GM12873 (cell line): ENCODE data around the gene FATE1.

Experiments
- CTCF ChIP-seq: IDR thresholded peaks from 2 replicates; pipeline ENCODE4 v1.5.1; 2012; ENCODE audit warnings: low read depth, mild to moderate bottlenecking, moderate library complexity, low read length, control low read depth; ENCODE audit not compliant: insufficient read depth; ENCODE audit errors: missing control alignments

The FATE1 gene

GRCh38 chrX:151734446-151734845, 18.6 kb downstream of the FATE1 start, which contains the start of gene CNGA2:
Gene CNGA2 (plus strand): TSS chrX:151734746. CDS start chrX:151738484, 3,738 bp downstream.
- no peak for TF ChIP-seq CTCF

GRCh38 chrX:151735219-151735618, 19.4 kb downstream of the FATE1 start:
- no peak for TF ChIP-seq CTCF

DNA sequence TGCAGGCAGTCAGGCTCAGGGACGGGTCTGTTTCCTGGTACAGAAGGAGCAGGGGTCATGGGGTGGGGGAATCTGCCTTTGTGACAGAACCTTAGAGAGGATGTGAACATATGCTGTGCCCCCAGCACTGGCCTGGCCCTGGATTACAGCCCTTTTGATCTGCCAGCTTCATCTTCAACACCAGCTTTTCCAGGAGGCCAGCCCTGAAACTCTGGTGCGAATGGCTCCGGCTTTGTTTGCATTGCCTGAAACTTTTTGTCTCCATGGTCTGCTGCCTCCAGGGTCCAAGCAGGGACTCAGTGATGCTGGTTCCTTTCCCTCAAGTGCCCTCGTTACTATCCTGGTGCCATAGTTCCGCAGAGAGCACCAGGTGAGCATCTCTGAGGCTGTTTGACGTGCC, 20.9 kb downstream of the FATE1 start:
- TF ChIP-seq CTCF = no peak

- no peak for TF ChIP-seq CTCF
Observed at GRCh38 chrX:151737494-151737893, 21.7 kb downstream of the FATE1 start.

- no peak for TF ChIP-seq CTCF
Observed at GRCh38 chrX:151738751-151739150, 22.9 kb downstream of the FATE1 start.

DNA sequence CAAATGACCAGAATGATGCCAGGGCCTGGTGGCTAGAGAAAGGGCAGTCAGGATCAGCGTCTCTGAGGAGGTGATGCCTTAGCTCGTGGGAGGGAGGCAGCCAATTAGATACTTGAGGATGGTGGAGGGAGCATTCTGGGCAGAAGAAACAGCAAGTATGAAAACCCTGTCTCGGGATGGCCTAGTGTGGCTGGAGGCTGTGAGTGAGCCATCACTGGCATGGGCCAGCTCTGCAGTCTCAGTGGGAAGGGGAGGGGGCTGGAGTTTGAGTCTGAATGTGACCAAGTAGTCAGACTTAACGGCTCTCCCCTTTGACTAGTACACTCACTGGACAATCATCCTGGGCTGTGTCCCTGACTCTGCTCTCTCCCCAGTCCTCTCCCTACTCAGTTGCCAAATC, 25.8 kb downstream of the FATE1 start:
- TF ChIP-seq CTCF = no peak

GRCh38 chrX:151742311-151742710, 26.5 kb downstream of the FATE1 start:
- no peak for TF ChIP-seq CTCF
